ENCODE measurements around the gene MAN2B1. TPM values are rescaled to one million over a fixed set of nuclear protein-coding genes. Genes with fewer than 3 reads are reported as not detected.

MAN2B1 gene
- total and polyA plus RNA-seq, 2 donors (not counting 1 experiment from before 2014, with no cell fraction given) = 30.7 to 36.0 TPM

GRCh38 chr19:12676928-12677327 lies 10.4 kb upstream of the MAN2B1 start:
- H2AFZ ChIP-seq (ENCODE audit: low read length) = no peak overlapping the region
- H3K4me3 ChIP-seq (replicated peaks in 1 of 4; ENCODE audit: control extremely low read depth in 1 of 4, insufficient read depth in 1 of 4, low read depth in 3 of 4, low read length in 4 of 4) = no peak overlapping the region
- no peak for TF ChIP-seq CTCF (conservative IDR thresholded peaks at IDR 0.05 in 1 of 2, IDR thresholded peaks at IDR 0.05 in 1 of 2; ENCODE audit: low read depth in 1 of 2, low read length in 2 of 2)
- TF ChIP-seq EZH2 (IDR thresholded peaks at IDR 0.05; ENCODE audit: low read length, missing control alignments) = no peak
- peaks cover 37% of the 10 kb centered on the region for H3K36me3 ChIP-seq (ENCODE audit: control insufficient read depth, insufficient read depth, low read length)
- no peaks in the 10 kb centered on the region for H3K9me3 ChIP-seq (ENCODE audit: control insufficient read depth, insufficient read depth, low read depth, low read length)
- H3K79me2 ChIP-seq (ENCODE audit: control insufficient read depth, insufficient read depth, low read length) = peaks cover 10% of the 10 kb centered on the region
- H3K4me2 ChIP-seq (ENCODE audit: extremely low read depth, insufficient read depth, low read length) = no peak overlapping the region
- DNase-seq (ENCODE audit: low read depth in 2 of 2) = no peak
- no peaks in the 10 kb centered on the region for H3K4me1 ChIP-seq (ENCODE audit: control insufficient read depth, extremely low read depth, insufficient read depth, low read length)
- no peak overlapping the region for H3K9ac ChIP-seq (ENCODE audit: insufficient read depth, low read length)
- H3K27ac ChIP-seq (ENCODE audit: insufficient read depth, low read length) = no peak overlapping the region
- no peaks in the 10 kb centered on the region for H3K27me3 ChIP-seq (ENCODE audit: control insufficient read depth, insufficient read depth, low read length)
- H4K20me1 ChIP-seq (ENCODE audit: control insufficient read depth, extremely low read depth, insufficient read depth, low read length) = no peaks in the 10 kb centered on the region

GRCh38 chr19:12676384-12676792 lies 9.8 kb upstream of the MAN2B1 start:
- no peak overlapping the region for H2AFZ ChIP-seq (ENCODE audit: low read length)
- H3K36me3 ChIP-seq (ENCODE audit: control insufficient read depth, insufficient read depth, low read length) = peaks cover 37% of the 10 kb centered on the region
- no peaks in the 10 kb centered on the region for H4K20me1 ChIP-seq (ENCODE audit: control insufficient read depth, extremely low read depth, insufficient read depth, low read length)

GRCh38 chr19:12675940-12676339 lies 9.4 kb upstream of the MAN2B1 start:
- no peak overlapping the region for H3K4me3 ChIP-seq (replicated peaks in 1 of 4; ENCODE audit: control extremely low read depth in 1 of 4, insufficient read depth in 1 of 4, low read depth in 3 of 4, low read length in 4 of 4)
- H3K9me3 ChIP-seq (ENCODE audit: control insufficient read depth, insufficient read depth, low read depth, low read length) = no peaks in the 10 kb centered on the region
- no peak for TF ChIP-seq EZH2 (IDR thresholded peaks at IDR 0.05; ENCODE audit: low read length, missing control alignments)
- no peak overlapping the region for H3K27ac ChIP-seq (ENCODE audit: insufficient read depth, low read length)
- no peak overlapping the region for H2AFZ ChIP-seq (ENCODE audit: low read length)
- no peak overlapping the region for H3K4me2 ChIP-seq (ENCODE audit: extremely low read depth, insufficient read depth, low read length)
- H3K4me1 ChIP-seq (ENCODE audit: control insufficient read depth, extremely low read depth, insufficient read depth, low read length) = no peaks in the 10 kb centered on the region
- H4K20me1 ChIP-seq (ENCODE audit: control insufficient read depth, extremely low read depth, insufficient read depth, low read length) = no peaks in the 10 kb centered on the region
- H3K27me3 ChIP-seq (ENCODE audit: control insufficient read depth, insufficient read depth, low read length) = no peaks in the 10 kb centered on the region
- peaks cover 10% of the 10 kb centered on the region for H3K79me2 ChIP-seq (ENCODE audit: control insufficient read depth, insufficient read depth, low read length)
- peaks cover 37% of the 10 kb centered on the region for H3K36me3 ChIP-seq (ENCODE audit: control insufficient read depth, insufficient read depth, low read length)
- no peak overlapping the region for H3K9ac ChIP-seq (ENCODE audit: insufficient read depth, low read length)
- no peak for DNase-seq (ENCODE audit: low read depth in 2 of 2)

More at GRCh38 chr19:12676384-12676792, 9.8 kb upstream of the MAN2B1 start:
- H3K4me2 ChIP-seq (ENCODE audit: extremely low read depth, insufficient read depth, low read length) = no peak overlapping the region
- no peaks in the 10 kb centered on the region for H3K9me3 ChIP-seq (ENCODE audit: control insufficient read depth, insufficient read depth, low read depth, low read length)
- peaks cover 10% of the 10 kb centered on the region for H3K79me2 ChIP-seq (ENCODE audit: control insufficient read depth, insufficient read depth, low read length)
- no peak overlapping the region for H3K9ac ChIP-seq (ENCODE audit: insufficient read depth, low read length)
- no peak overlapping the region for H3K27ac ChIP-seq (ENCODE audit: insufficient read depth, low read length)
- DNase-seq (ENCODE audit: low read depth in 2 of 2) = peak; percentile 56 to 72
- no peaks in the 10 kb centered on the region for H3K4me1 ChIP-seq (ENCODE audit: control insufficient read depth, extremely low read depth, insufficient read depth, low read length)
- no peak overlapping the region for H3K4me3 ChIP-seq (replicated peaks in 1 of 4; ENCODE audit: control extremely low read depth in 1 of 4, insufficient read depth in 1 of 4, low read depth in 3 of 4, low read length in 4 of 4)
- H3K27me3 ChIP-seq (ENCODE audit: control insufficient read depth, insufficient read depth, low read length) = no peaks in the 10 kb centered on the region
- TF ChIP-seq CTCF (conservative IDR thresholded peaks at IDR 0.05 in 1 of 2, IDR thresholded peaks at IDR 0.05 in 1 of 2; ENCODE audit: low read depth in 1 of 2, low read length in 2 of 2) (peak; percentile 76 to 89), EZH2 (IDR thresholded peaks at IDR 0.05; ENCODE audit: low read length, missing control alignments) (no peak)

All from fibroblast of lung (primary cell).